Activated gamma-delta T cell treated with Interleukin-2 at 50 U/mL for 16 hours (primary cell): ENCODE data around the gene CAPN7.
A peak's percentile ranks its signal among the peaks of the same experiment; 100 is the strongest.

Experiments used
- DNase-seq: peaks from one replicate; pipeline ENCODE4 v3.0.0-alpha.2; 2020

The CAPN7 gene

DNA sequence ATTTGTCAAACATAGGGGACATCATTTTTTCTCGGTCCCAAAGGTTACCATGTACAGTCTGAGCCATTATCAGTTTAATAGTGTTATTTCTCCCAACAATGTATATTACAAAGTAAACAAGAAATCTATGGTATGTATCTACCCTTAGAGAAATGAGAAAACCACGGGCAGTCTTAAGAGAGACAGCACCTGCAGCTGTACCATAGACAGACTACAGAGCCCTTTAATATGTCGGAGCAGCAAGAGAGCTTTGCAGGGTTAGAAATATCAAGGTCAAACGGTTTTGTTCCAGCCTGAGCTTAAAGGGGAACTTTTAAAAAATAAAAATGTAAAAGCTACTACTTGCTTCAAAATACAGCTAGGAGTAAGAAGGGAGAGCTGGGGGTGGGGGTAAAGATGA, 73.2 kb downstream of the CAPN7 start:
- no peak for DNase-seq

DNA sequence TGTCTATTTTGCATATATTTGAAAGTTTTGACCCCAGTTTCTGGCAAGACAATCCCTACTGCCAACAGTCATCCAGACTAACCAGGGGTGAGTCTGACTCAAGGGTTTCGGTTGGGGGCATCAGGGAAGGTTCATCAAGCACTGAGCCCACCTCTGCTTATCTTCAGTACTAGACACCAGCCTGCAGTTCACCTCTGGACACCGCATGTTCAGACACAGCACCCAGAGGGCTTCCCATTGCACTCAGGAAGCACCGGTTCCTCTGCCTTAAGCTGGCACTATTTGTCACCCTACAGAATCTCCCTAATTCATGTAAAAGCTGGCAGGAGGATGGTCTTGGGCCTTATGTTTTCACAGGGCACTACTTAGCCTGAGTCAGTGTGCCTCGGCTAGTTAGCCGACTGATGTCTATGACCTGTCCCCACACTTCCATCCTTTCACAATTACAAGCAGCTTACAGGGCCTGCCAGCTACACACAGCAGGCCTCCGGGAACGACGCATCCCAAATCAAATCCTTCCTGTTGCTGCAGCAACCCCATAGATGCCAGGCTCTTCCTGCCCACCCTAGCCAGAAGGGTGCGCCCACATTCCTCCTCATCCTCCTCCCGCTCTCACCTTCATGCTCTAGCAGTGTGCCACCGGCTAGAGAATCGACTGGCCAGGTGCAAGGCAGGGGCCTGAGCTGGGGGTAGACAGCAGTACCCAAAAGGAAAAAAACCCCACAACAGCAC, 73.8 kb downstream of the CAPN7 start:
- no peak for DNase-seq

DNA sequence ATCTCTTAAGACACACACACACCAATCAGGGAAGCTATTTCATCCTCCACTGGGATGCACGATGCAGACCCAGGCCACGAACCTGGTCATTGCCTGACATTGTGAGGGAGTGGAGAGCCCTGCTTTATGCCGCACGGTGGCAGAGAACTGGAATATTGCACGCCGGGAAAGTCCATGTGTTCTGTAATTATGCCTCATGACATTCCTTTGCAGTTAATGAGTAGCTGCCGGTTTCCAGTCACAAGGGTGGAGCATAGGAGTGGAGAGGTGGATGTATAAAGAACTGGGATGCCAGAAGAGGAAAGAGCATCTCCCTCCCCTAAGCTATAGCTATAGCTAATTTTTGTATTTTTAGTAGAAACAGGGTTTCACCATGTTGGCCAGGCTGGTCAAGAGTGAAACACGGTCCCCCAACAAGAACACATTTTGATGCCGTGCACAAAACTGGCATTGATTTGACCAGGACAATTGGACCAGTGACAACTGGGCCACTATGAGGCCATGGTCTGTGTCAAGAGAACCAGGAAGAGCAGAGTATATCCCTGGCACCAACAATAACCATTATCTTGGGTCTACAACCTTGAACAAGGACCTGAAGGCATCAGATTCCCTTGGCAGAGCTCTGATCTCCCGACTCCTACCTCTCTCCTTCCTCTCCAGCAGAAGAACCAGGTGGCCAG, 74.9 kb downstream of the CAPN7 start:
- no peak for DNase-seq

DNA sequence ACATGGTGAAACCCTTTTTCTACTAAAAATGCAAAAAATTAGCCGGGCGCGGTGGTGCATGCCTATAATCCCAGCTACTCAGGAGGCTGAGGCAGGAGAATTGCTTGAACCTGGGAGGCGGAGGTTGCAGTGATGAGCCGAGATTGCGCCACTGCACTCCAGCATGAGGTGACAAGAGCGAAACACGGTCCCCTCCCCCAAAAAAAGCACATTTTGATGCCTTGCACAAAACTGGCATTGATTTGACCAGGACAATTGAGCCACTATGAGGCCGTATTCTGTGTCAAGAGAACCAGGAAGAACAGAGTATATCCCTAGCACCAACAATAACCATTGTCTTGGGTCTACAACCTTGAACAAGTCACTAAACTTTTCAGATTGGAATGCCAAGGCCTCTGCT, 75.8 kb downstream of the CAPN7 start:
- DNase-seq: no peak

DNA sequence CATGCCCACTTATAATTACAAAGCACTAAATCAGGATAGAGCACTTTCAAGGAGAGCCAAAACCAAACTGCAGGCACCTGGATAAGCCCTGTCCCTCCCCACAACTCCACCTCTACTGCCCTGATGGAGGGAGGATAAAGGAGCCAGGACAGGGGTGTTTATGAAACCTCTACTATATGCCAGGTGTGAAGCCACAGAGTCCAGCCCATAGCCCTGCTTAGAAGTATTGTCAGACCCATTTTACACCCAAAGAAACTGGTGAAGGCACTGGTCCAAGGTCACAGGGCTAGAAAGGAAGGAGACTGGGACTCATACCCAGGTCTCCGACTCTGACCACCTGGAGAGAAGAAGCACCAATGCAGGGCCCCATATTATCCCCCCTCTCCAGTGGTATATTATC, 77.7 kb downstream of the CAPN7 start:
- no peak for DNase-seq

DNA sequence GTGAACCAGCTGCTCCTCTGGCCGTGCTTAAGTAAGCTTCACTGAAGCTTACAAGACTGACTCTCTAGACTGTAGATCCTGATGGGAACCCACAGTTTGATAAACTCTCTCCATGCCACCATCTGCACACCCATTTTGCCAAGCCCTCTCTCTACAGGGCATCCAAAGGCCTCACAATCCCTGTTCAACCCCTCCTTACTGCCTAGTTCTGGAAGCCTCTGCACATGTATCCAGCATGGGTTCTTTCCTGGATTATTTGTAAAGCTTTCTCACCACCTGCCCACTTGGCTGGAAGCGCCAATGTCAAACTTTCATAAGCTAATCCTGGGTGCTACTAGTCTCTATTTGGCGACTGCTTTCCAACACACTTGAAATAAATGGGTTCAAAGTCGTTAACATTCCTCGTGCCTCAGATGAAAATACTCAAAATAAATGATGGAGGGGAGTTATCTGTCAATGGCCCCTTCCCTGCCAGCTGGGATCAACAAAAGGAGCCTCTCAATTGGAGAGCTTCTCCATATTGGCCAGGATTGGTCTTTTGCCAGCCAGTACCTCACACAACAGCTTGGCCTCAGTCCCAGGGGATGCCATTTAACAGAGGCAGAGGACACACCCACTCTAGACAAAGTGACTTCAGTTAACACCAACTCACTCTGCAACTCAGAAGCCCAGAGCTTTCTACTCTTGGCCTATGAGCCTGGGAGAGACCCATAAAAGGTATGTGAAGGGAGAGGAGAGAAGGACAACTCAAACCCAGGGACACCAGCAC, 78.3 kb downstream of the CAPN7 start:
- no peak for DNase-seq

DNA sequence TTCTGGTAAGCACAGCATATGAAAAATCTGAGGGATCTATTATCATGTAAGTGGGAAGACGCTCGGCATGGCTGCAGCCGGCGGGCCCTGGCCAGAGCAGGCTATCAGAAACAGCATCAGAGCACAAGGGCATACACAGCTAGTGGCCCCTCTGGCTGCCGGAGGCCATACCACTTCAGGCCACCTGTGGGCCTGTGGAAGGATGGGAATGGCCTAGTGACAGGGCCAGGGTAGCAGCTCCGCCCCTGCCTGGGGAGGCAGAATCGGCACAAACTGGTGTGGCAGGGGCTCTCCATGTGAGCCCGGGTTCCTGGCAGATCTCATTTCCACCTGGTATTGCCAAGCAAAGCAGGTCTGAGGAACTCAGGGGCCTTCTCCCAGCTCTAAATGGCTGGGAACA, 80.0 kb downstream of the CAPN7 start:
- DNase-seq: no peak

DNA sequence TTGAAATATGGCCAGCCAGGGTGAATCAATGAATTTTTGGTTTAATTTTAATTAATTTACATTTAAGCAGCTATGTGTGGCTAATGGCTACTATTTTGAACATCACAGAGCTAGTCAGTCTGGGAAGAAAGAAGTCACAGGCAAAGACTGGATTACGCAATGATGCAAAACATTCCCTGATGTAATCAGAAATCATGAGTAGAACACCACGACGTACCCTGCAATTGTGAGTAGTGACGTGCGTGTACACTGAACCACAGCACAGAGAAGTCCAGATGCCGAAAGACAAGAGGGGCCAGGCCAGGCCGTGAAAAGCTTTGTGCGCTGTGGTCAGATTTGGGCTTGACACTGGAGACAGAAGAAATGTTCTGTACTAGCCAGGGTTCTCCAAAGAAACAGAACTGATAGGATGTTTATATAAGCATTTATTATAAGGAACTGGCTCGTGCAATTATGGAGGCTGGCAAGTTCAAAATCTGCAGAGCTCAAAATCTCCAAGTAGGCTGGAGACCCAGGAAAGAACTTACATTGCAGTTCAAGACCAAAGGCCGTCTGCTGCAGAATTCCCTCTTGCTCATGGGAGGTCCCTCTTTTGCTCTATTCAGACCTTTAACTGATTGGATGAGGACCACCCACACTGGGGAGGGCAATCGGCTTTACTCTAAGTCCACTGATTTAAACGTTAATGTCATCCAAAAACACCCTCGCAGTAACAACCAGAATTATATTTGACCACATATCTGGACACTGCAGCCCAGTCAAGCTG, 81.7 kb downstream of the CAPN7 start:
- DNase-seq: no peak

DNA sequence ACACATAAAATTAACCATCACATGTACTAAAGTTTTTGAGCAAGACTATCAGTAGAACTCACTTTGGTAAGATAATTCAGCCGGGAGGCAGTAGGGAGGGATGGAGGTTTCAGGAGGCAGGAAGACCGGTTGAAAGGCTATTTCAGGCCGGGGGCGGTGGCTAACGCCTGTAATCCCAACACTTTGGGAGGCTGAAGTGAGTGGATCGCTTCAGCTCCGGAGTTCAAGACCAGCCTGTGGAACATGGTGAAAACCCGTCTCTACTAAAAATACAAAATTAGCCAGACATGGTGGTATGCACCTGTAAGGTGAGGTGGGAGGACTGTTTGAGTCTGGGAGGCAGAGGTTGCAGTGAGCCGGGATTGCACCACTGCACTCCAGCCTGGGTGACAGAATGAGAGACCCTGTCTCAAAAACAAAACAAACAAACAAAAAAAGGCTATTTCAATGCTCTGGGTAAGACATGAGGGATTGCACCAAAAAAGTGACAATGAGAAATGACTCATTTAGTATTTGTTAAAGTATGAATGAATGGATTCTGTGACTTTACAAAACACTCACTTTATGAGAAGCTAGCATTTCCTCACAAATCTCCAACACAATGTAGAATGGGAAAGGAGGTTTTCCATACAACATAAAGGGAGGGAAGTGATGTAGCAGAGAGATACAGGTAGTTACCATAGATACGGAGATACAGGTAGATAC, 82.4 kb downstream of the CAPN7 start:
- DNase-seq: no peak

DNA sequence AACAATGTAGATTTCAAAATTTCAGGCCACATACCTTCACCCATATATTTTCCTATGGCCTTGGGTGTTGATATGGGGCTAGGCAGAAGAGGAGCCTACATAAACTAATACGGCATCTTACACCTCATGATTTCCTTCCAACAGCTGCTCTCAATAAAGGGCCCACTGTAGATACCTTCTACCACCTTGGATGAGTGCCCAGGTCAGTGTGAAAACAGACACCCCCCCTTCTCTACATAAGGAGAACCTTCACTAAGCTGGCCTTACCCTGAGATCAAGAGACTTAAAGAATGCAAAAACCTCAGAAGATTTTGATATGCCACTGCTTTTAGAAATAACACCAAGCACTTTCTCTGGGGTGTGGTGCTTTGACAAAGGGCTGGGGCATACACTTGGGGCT, 83.6 kb downstream of the CAPN7 start:
- no peak for DNase-seq

DNA sequence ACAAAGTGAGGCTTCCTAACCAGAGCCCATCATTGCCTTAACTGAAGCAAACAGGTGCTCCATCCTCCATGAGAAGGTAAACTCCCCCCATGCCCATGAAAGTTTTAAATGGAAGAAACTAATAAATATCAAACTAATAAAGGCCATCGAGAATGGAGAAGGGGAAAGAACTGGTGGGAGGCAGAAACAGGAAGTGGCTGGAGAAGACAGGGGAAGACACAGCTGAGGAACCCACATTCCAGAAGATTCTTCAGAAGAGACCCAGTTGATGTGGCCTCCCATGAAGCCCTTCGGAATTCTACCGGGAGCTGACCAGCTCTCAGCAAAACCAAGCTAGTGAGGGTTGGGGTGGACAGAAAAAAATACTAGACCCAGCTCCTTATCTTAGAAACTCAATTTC, 84.7 kb downstream of the CAPN7 start:
- DNase-seq: no peak

DNA sequence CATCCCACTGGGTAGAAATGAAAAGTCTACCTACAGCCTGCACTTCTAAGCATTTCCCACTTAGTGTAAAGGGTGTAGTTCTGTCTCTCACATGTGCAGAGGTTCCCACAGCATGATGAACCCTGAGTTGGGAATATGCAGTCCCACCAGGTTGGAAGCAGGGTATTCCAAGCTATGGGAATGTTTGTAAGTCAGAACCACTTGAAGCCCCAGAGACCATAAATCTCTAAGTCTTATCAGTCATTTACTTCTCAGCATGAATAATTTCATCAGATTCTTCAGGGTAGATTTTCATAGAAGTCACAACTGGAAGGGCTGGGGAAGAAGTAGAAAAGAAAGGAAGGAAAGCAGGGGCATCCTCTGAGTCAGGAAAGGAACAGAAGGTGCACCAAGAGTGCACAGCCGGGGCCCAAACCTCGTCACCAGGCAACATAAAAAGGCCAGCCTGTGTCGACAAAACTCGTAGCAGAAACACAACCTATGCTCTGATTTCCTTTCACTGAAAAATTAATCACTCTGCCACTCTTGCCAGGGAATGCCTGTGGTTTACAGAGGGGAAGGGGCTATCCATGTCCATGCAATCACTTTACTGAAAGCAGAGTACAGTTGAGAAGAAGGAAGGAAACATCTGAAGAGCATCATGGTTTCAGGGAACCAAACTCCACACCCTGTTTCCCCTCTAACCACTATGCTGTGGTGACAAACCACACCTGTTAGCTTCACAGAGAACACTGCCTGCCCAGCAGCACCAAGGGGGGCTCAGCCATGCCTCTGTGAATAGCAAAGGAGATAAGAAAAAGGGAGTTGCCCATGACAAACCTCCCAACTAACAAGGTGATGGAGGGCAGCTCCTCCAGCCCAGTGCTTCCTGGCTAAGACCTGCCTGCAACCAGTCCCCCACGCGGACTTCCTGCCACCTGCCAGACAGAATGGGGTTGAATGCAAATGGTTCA, 85.8 kb downstream of the CAPN7 start:
- peak; percentile 69 for DNase-seq

DNA sequence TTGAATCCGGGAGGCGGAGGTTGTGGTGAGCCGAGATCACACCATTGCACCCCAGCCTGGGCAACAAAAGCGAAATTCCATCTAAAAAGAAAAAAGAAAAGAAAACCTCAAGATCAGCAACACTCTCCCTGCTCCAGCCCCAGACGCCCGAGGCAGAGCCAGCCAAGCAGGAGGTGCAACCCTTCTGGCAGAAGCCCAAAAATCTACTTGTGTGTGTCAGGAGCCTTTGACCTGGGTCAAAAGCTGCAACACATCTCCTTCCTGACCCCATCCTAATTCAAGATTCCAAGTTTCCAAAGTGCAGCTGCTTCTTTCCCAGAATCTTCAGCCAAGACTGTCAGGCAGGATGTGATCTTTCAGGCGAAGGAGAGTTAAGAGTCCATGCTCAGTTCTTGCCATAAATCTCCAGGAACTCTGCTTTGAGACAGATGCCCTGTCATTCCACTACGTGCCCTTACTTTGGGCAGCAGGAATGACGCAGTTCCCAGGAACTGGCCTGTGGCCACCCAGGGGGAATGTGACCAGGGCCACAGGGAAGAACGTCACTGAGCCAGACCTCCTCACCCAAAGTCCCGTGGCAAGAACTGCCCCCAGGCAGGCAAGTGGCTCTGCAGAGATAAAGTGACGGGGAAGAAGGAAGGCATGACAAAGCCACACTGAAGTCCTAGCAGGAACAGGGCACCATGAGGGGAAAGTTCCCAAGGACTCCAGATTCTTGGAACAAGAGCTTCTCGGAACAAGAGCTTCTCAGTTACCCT, 86.9 kb downstream of the CAPN7 start:
- DNase-seq: no peak

DNA sequence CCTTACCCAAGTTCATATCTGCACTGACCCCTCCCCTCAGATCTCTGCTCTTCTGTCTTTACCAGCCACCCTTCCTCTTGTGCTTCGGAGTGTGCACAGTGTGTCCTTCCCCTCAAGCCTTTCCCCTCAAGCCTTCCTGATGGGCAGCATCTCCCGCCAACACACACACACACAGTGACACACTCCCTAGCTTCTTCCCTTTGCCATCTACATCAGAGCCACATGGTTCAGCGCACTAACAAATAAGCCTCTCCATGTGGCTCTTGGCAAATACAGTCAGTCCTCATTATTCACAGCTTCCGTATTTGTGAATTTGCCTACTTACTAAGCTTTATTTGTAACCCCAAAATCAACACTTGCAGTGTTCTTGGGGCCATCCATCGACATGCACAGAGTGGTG, 88.9 kb downstream of the CAPN7 start:
- DNase-seq: no peak

DNA sequence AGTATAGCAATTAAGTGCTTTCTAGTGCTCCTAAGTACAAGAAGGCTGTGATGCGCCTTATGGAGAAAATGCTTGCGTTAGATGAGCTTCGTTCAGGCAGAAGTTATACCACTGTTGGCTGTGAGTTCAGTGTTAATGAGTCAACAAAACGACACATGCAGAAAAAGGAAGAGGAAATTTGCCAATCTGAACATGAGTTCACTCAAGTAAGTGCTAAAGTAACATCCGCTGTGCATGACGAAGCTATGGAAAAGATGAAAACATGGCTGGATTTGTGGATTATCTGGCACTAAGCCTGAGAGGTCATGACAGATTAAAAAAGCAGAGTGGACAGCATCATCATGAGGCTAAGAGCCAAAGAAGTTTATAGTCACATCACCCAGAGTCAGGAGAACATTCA, 89.5 kb downstream of the CAPN7 start:
- no peak for DNase-seq

DNA sequence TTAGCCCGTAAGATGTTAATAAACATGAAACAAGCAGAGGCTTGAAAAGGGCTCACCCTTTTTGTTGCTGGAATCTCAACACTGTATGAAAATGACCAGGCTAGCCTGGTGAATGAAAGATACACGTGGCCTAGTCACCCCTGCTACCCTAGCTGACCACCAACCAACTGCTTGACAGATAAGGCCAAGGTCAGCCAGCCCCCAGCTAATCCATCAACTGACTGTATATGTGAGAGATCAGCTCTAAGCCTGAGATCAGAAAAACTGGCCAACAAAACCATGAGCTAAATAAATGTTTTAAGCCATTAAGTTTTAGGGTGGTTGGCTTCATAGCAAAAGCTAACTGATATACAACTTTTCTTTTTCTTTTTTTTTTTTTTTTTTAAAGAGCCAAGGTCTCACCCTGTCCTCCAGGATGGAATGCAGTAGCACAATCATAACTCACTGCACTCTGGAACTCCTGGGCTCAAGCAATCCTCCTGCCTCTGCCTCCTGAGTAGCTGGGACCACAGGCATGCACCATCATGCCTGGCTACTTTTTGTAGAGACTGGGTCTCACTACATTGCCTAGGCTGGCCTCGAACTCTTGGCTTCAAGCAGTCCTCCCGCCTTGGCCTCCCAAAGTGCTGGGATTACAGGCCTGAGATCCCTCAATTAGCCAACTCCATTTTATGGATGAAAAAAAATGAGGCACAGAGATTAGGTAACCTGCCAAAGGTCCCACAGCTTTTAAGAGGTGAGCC, 91.7 kb downstream of the CAPN7 start:
- DNase-seq: no peak

DNA sequence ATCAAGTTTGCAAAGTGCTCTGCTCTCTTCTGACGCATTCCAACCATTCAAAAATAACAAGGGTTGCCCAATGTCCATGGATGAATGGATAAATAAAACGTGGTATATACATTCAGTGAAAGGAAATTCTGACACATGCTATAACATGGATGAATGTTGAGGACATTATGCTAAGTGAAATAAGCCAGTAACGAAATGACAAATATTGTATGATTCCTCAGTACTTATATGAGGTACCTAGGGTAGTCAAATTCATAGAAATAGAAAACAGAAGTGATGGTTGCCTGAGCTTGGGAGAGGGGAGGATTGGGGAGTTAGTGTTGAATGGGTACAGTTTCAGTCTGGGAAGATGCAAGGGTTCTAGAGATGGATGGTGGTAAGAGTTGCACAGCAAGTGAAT, 92.5 kb downstream of the CAPN7 start:
- no peak for DNase-seq

DNA sequence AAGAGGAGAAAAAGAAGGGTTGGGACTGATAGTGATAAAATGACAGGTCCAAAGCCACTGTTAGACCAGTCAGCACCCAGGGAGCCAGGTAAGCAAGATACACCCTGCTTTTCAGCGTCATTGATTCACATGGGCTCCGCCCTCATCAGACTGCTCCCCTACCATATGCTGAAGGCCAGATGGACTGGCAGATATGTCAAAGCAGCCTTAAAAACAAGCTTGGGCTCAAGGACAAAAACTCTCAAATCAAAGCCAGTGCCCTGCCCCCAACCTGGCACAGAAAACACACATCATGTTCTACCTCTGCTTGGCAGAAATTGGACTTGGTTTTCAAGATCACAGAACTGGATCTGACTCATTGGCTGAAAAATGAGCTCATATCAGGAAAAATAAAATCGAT, 93.0 kb downstream of the CAPN7 start:
- no peak for DNase-seq

DNA sequence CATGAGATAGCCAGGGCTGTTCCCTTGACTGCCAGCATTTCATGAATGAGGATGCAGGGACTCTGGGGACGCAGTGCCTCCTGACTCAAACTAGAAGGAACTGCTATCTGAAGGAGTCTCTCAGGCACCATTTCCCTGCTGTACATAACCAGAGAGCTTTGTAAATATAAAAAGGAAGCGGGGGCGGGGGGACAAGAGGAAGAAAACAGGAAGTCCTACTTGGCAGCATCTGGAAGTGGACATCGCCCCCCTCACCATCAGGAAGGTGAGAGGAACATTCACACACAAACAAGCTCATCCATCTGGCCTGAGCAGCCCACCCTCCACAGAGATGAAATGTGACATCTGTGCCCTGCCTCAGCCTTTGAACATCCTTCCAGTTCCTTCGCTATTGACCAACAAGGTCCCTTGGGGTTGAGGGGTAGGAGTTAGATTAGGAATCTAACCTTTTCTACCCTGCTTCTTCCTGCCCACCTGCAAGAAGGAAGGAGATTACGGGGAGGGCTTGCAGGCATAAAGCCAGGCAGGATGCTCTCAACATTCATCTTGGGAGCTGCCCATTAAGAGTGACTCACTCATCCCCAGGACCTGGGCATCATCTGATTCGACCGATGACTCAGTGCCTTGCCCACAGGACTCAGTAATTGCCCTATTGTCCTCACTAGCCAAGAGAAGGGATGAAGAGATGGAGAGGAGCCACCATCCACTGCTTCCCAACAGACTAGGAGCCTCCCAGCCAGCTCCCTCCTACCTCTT, 94.5 kb downstream of the CAPN7 start:
- no peak for DNase-seq
